Body of pancreas (tissue), 4 donors: ENCODE measurements around the gene NCAM2. TPM values are rescaled to one million over a fixed set of nuclear protein-coding genes. Genes with fewer than 3 reads are reported as not detected.

Source experiments
- ATAC-seq: fragments of 150-250 bp; one replicate; pipeline ENCODE4 v1.9.1; 2016
- DNase-seq, 4 donors: peaks; one replicate each; pipeline ENCODE4 v3.0.0-alpha.2; 2019
- H3K27ac ChIP-seq, 4 donors: fragments of 200-600 bp; sonication (generic); 1 replicate in 3 of 4; 2 replicates in 1 of 4; pipeline versions ENCODE4 v1.5.1 to v1.6.1; 2016 to 2019; ENCODE audit warnings: mild to moderate bottlenecking in 1 of 4, mixed read lengths in 1 of 4, moderate library complexity in 1 of 4
- H3K27me3 ChIP-seq, 2 donors: fragments of 200-600 bp; sonication (generic); one replicate each; pipeline ENCODE4 v1.6.0; 2016; ENCODE audit warnings: mild to moderate bottlenecking in 1 of 2
- H3K36me3 ChIP-seq, 2 donors: fragments of 200-600 bp; sonication (generic); replicated peaks in 1 of 2; 2 replicates each; pipeline ENCODE4 v1.5.1; 2016; ENCODE audit warnings: low read depth in 2 of 2; ENCODE audit not compliant: insufficient read depth in 1 of 2
- H3K4me1 ChIP-seq: fragments of 200-600 bp; sonication (generic); one replicate; pipeline ENCODE4 v1.6.0; 2016
- H3K4me3 ChIP-seq, 2 donors: fragments of 200-600 bp; sonication (generic); 1 replicate in 1 of 2; 2 replicates in 1 of 2; pipeline ENCODE4 v1.5.1; 2016 to 2019
- H3K9me3 ChIP-seq, 3 donors: fragments of 200-600 bp; sonication (generic); 1 replicate in 2 of 3; 2 replicates in 1 of 3; pipeline ENCODE4 v1.5.1; 2016
- CTCF ChIP-seq, 7 experiments: fragments of 450-650 bp in 4 of 7; fragments of 200-600 bp in 3 of 7; sonication (generic) in 3 of 7; IDR thresholded peaks; one replicate each; pipeline ENCODE4 v1.5.1; 2016 to 2019; ENCODE audit warnings: antibody characterized with exemption in 7 of 7
- POLR2A ChIP-seq, 3 donors: fragments of 450-650 bp; IDR thresholded peaks; one replicate each; pipeline ENCODE4 v1.6.1; 2016; ENCODE audit warnings: antibody characterized with exemption in 3 of 3, mild to moderate bottlenecking in 2 of 3
- WGBS, 2 donors: methylation state at CpG; one replicate each; pipeline ENCODE4 v1.1.5; 2017; 5-methylcytosine and 5-hydroxymethylcytosine counted together
- intact Hi-C: fragments of 100-400 bp; cut with DNase I; formaldehyde crosslinking; loops from one replicate; pipeline ENCODE4 v1.15.1; 2023
- total RNA-seq, 2 donors: library from RNA; depleted of rRNA; stranded (reverse); fragments of >200 nt; gene quantifications; one replicate each; pipeline ENCODE4 v1.1.0, GENCODE V29; 2016

The NCAM2 gene
- total RNA-seq, 2 donors from 2014 or later = under 0.01 to 0.26 TPM

- no peak for TF ChIP-seq CTCF (IDR thresholded peaks at IDR 0.05)
- TF ChIP-seq POLR2A (IDR thresholded peaks at IDR 0.05) = no peak
- Histone ChIP-seq H3K36me3 (no peaks in the 10 kb centered on the region), H3K27me3 (no peaks in the 10 kb centered on the region), H3K27ac (no peak overlapping the region), H3K4me3 (no peak overlapping the region), H3K9me3 (no peaks in the 10 kb centered on the region), H3K4me1 (no peaks in the 10 kb centered on the region)
- intact Hi-C loops = no loop called here
- DNase-seq = no peak
- no peak for ATAC-seq
Observed at GRCh38 chr21:21079646-21080045, 81.4 kb downstream of the NCAM2 start.

DNA sequence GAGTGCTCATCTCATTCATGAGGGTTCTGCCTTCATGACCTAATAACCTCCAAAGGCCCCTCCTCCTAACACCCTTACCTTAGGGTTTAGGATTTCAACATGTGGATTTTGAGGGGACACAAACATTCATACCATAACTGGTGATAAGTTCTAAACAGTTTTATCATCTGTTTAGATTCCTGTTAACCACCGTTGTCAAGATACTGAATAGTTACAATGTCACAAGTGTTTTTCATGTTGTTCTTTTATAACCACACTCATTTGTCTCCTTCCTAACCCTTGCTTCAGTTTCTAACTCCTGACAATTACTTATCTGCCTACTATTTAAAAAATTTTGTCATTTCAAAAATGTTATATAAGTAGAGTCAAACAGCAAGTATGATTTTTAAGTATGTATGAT, 86.0 kb downstream of the NCAM2 start:
- intact Hi-C loops = no loop called here
- Histone ChIP-seq H3K36me3 (no peaks in the 10 kb centered on the region), H3K9me3 (no peaks in the 10 kb centered on the region), H3K4me1 (no peaks in the 10 kb centered on the region), H3K27me3 (no peaks in the 10 kb centered on the region), H3K27ac (no peak overlapping the region), H3K4me3 (no peak overlapping the region)
- ATAC-seq (no peak), DNase-seq (no peak)
- TF ChIP-seq CTCF (IDR thresholded peaks at IDR 0.05) = no peak
- no peak for TF ChIP-seq POLR2A (IDR thresholded peaks at IDR 0.05)
- 14 to 28% methylated on average over 1 of the region's 1 CpG for WGBS, 2 donors

- intact Hi-C loops = no loop called here
- 41 to 65% methylated on average over 3 of the region's 3 CpGs for WGBS, 2 donors
- DNase-seq (no peak), ATAC-seq (no peak)
- Histone ChIP-seq H3K9me3 (no peaks in the 10 kb centered on the region), H3K4me1 (no peaks in the 10 kb centered on the region), H3K4me3 (no peak overlapping the region), H3K36me3 (no peaks in the 10 kb centered on the region), H3K27me3 (no peaks in the 10 kb centered on the region), H3K27ac (no peak overlapping the region)
- no peak for TF ChIP-seq POLR2A (IDR thresholded peaks at IDR 0.05)
Observed at GRCh38 chr21:21085206-21085605, 87.0 kb downstream of the NCAM2 start.

GRCh38 chr21:21096956-21097355, 98.7 kb downstream of the NCAM2 start:
- H3K36me3 ChIP-seq = no peaks in the 10 kb centered on the region
- no peaks in the 10 kb centered on the region for H3K4me1 ChIP-seq
- TF ChIP-seq CTCF (IDR thresholded peaks at IDR 0.05) = no peak
- TF ChIP-seq POLR2A (IDR thresholded peaks at IDR 0.05) = no peak
- H3K4me3 ChIP-seq = no peak overlapping the region
- no peak for DNase-seq
- no peaks in the 10 kb centered on the region for H3K9me3 ChIP-seq
- intact Hi-C loops = no loop called here
- no peak overlapping the region for H3K27ac ChIP-seq
- WGBS, 2 donors = 46 to 48% methylated on average over 5 of the region's 5 CpGs
- ATAC-seq = no peak
- H3K27me3 ChIP-seq = no peaks in the 10 kb centered on the region

GRCh38 chr21:21097466-21097865, 99.3 kb downstream of the NCAM2 start:
- intact Hi-C loops = no loop called here
- no peaks in the 10 kb centered on the region for H3K9me3 ChIP-seq
- TF ChIP-seq POLR2A (IDR thresholded peaks at IDR 0.05) (no peak), CTCF (IDR thresholded peaks at IDR 0.05) (no peak)
- ATAC-seq (no peak), DNase-seq (no peak)
- no peaks in the 10 kb centered on the region for H3K27me3 ChIP-seq
- H3K36me3 ChIP-seq = no peaks in the 10 kb centered on the region
- H3K4me3 ChIP-seq = no peak overlapping the region
- 29% methylated on average over 1 of the region's 1 CpG for WGBS, 2 donors
- H3K4me1 ChIP-seq = no peaks in the 10 kb centered on the region
- no peak overlapping the region for H3K27ac ChIP-seq
